ENCODE measurements around the gene FGF11.

FGF11 gene

DNA sequence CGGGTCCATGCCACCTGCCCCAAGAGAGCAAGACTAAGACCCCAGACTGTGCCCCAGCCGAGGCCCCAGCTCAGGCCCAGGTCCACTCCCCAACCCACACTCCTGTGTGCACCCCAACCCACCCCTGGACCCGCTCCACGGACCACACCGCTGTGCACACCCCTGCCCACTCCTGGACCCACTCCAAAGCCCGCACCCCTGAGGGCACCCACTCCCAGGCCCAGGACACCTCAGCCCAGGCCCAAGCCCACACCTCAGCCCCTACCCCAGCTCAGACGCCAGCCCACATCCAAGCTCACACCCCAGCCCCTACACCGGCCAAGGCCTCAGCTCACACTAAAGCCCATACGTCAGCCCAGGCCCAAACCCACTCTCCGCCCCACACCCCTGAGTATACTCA is 9.6 kb upstream of the FGF11 start:
- Histone ChIP-seq H3K4me1 (ENCODE audit: control insufficient read depth, insufficient read depth, low read length) (no peaks in the 10 kb centered on the region), H3K36me3 (ENCODE audit: control insufficient read depth in 2 of 2, insufficient read depth in 1 of 2, low read length in 2 of 2) (no peaks in the 10 kb centered on the region), H3K9me3 (ENCODE audit: control insufficient read depth, insufficient read depth, low read depth, low read length) (no peaks in the 10 kb centered on the region), H3K27ac (ENCODE audit: extremely low read depth, low read depth, low read length) (no peak overlapping the region), H3K4me3 (ENCODE audit: low read depth, low read length) (no peak overlapping the region)
- TF ChIP-seq EGR2 (tag by site-specific recombination; IDR thresholded peaks at IDR 0.05; ENCODE audit: low read depth) (peak; percentile 49), SCRT1 (tag by site-specific recombination; IDR thresholded peaks at IDR 0.05; ENCODE audit: borderline replicate concordance) (no peak), ZNF292 (tag by site-specific recombination; IDR thresholded peaks at IDR 0.05; ENCODE audit: borderline replicate concordance, low read depth) (no peak), WT1 (tag by site-specific recombination; IDR thresholded peaks at IDR 0.05) (no peak), ZFHX2 (tag by site-specific recombination; conservative IDR thresholded peaks at IDR 0.05) (peak; percentile 36; the same call in 1 of the 2 replicates)
- ChIA-PET POLR2A (interaction anchor here (1.5 kb wide), 1 partner anchor 25 kb away, joined by 3 read pairs; the partner anchor contains the start of gene TMEM256), CTCF (interaction anchor here (1.1 kb wide), 1 partner anchor 74 kb away, joined by 3 read pairs; the partner anchor contains the start of gene TMEM95)

DNA sequence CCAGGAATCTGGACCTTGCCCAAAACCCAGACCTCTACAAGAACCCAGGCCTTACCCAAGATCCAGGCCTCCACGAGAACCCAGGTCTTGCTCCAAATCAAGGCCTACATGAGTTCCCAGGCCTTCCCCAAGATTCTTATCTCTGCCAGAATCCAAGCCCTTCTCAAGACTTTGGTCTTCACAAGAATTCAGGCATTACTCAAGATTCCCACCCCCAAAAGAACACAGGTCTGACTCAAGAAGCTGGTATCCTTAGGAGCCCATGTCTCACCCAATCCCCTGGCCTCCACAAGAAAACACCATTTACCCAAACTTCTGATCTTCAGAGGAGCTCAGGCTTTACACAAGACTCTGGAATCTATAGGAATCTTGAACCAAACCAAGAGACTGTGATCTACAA is 8.1 kb upstream of the FGF11 start:
- TF ChIP-seq ZNF776 (tag by site-specific recombination; IDR thresholded peaks at IDR 0.05; ENCODE audit: borderline replicate concordance) (no peak), CTCF (tag by site-specific recombination; IDR thresholded peaks at IDR 0.05) (no peak), SALL2 (tag by site-specific recombination; IDR thresholded peaks at IDR 0.05; ENCODE audit: borderline replicate concordance) (no peak), ZXDB (tag by site-specific recombination; IDR thresholded peaks at IDR 0.05) (no peak), ZNF148 (tag by site-specific recombination; IDR thresholded peaks at IDR 0.05; ENCODE audit: borderline replicate concordance) (no peak), ZNF785 (tag by site-specific recombination; IDR thresholded peaks at IDR 0.05) (no peak), ZNF561 (tag by site-specific recombination; IDR thresholded peaks at IDR 0.05; ENCODE audit: borderline replicate concordance) (no peak), ZSCAN5A (tag by site-specific recombination; IDR thresholded peaks at IDR 0.05) (no peak), KLF16 (tag by site-specific recombination; IDR thresholded peaks at IDR 0.05) (no peak), ZNF37A (tag by site-specific recombination; IDR thresholded peaks at IDR 0.05) (no peak), OVOL3 (tag by site-specific recombination; IDR thresholded peaks at IDR 0.05) (no peak)
- TF ChIP-seq, protein P1, sequence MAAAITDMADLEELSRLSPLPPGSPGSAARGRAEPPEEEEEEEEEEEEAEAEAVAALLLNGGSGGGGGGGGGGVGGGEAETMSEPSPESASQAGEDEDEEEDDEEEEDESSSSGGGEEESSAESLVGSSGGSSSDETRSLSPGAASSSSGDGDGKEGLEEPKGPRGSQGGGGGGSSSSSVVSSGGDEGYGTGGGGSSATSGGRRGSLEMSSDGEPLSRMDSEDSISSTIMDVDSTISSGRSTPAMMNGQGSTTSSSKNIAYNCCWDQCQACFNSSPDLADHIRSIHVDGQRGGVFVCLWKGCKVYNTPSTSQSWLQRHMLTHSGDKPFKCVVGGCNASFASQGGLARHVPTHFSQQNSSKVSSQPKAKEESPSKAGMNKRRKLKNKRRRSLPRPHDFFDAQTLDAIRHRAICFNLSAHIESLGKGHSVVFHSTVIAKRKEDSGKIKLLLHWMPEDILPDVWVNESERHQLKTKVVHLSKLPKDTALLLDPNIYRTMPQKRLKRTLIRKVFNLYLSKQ (tag by site-specific recombination; IDR thresholded peaks at IDR 0.05; ENCODE audit: borderline replicate concordance), result no peak
- TF ChIP-seq, protein P2, sequence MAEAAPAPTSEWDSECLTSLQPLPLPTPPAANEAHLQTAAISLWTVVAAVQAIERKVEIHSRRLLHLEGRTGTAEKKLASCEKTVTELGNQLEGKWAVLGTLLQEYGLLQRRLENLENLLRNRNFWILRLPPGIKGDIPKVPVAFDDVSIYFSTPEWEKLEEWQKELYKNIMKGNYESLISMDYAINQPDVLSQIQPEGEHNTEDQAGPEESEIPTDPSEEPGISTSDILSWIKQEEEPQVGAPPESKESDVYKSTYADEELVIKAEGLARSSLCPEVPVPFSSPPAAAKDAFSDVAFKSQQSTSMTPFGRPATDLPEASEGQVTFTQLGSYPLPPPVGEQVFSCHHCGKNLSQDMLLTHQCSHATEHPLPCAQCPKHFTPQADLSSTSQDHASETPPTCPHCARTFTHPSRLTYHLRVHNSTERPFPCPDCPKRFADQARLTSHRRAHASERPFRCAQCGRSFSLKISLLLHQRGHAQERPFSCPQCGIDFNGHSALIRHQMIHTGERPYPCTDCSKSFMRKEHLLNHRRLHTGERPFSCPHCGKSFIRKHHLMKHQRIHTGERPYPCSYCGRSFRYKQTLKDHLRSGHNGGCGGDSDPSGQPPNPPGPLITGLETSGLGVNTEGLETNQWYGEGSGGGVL (tag by site-specific recombination; IDR thresholded peaks at IDR 0.05), result no peak
- Histone ChIP-seq H3K27ac (ENCODE audit: extremely low read depth, low read depth, low read length) (no peak overlapping the region), H3K4me3 (ENCODE audit: low read depth, low read length) (no peak overlapping the region), H3K36me3 (ENCODE audit: control insufficient read depth in 2 of 2, insufficient read depth in 1 of 2, low read length in 2 of 2) (no peaks in the 10 kb centered on the region), H3K4me1 (ENCODE audit: control insufficient read depth, insufficient read depth, low read length) (peaks cover 6% of the 10 kb centered on the region), H3K9me3 (ENCODE audit: control insufficient read depth, insufficient read depth, low read depth, low read length) (no peaks in the 10 kb centered on the region)
- ChIA-PET POLR2A (interaction anchor here (1.0 to 1.5 kb wide), 2 partner anchors 27 kb away, joined by 3 read pairs; partner anchors contain the start of gene TMEM256), CTCF (interaction anchor here (0.6 to 1.1 kb wide), 2 partner anchors 75 to 91 kb away, joined by 3 to 6 read pairs; no protein-coding TSS in a partner anchor)
